ENCODE data around the gene WDFY2.

Gene WDFY2

DNA sequence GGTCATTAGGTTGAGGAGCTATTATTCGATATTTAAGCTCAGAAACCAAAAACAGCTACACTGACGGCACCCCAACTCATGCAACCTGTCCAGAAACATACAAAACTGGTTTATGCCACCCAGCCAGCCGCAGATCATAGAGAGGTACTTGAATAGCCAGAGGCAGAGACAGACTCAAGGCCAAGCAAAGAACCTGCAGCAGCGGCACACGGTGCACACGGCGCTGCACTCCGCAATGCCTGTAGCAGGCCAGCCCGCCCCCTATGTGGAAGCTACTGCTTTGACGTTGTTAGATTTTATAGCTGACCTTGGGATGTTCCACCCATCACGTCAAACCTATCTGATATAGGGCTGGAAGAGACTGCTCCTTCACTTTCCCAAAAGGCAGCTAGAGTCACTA lies 231.6 kb downstream of the WDFY2 start:
- H3K27me3 ChIP-seq (ENCODE audit: insufficient read depth, low read length): peaks cover 29% of the 10 kb centered on the region
- H3K27ac ChIP-seq (ENCODE audit: low read depth, low read length): no peak overlapping the region
- no peak overlapping the region for H3K4me3 ChIP-seq (ENCODE audit: low read depth, low read length)
- peaks cover 18% of the 10 kb centered on the region for H3K4me1 ChIP-seq (ENCODE audit: control insufficient read depth, insufficient read depth, low read length, unreplicated experiment)
- H3K79me2 ChIP-seq (ENCODE audit: control insufficient read depth, insufficient read depth, low read length, unreplicated experiment): no peaks in the 10 kb centered on the region
- H3K36me3 ChIP-seq (ENCODE audit: insufficient read depth, low read length): no peaks in the 10 kb centered on the region
- H2AFZ ChIP-seq (ENCODE audit: low read length, unreplicated experiment): no peak overlapping the region

DNA sequence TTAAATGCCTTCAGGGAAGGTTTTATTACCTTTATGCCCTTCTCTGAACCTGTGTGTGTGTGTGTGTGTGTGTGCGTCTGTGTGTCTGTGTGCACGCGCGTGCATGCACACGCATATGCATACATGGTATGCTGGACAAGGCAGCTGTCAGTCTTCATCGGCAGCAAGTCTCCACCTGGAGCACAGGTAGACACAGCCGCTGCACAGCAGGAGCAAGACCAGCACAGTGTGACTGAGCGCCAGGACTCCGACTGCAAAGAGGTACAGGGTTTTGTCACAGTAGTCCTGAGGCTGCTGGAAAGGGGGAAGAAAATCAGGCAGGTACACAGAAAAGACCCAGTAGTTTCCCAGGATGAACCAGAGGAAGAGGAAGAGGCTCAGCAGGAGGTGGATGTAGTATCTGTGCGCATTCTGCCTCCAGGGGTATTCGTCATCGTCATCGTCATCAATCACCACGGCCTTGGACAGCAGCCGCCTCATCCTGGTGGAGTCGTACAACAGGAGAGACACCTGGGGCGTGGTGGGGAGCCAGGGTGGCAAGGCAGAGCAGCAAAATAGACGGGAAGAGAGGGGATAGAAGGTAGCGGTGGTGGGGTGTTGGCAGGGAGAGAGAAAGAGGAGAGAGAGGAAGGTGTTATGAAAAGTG lies 232.5 kb downstream of the WDFY2 start:
- Histone ChIP-seq H3K79me2 (ENCODE audit: control insufficient read depth, insufficient read depth, low read length, unreplicated experiment) (no peaks in the 10 kb centered on the region), H2AFZ (ENCODE audit: low read length, unreplicated experiment) (no peak overlapping the region), H3K27ac (ENCODE audit: low read depth, low read length) (no peak overlapping the region), H3K36me3 (ENCODE audit: insufficient read depth, low read length) (no peaks in the 10 kb centered on the region), H3K4me3 (ENCODE audit: low read depth, low read length) (no peak overlapping the region), H3K4me1 (ENCODE audit: control insufficient read depth, insufficient read depth, low read length, unreplicated experiment) (peaks cover 17% of the 10 kb centered on the region), H3K27me3 (ENCODE audit: insufficient read depth, low read length) (peaks cover 35% of the 10 kb centered on the region)
